Pons (tissue), 1 donor: ENCODE results near the gene OPN1LW.
"Not testable (repeated sequence)": the region's sequence is repeated elsewhere in the genome, so short reads cannot be mapped to it uniquely, and the experiment has no call there.

Source experiments
- DNase-seq: peaks from one replicate; pipeline ENCODE4 v3.0.0-alpha.2; 2016; ENCODE audit warnings: low spot score

The OPN1LW gene

GRCh38 chrX:154135458-154136229 lies 8.4 kb upstream of the OPN1LW start:
- DNase-seq: no peak

- DNase-seq: peak; percentile 2
Measured at GRCh38 chrX:154136627-154137161, 7.3 kb upstream of the OPN1LW start.

- DNase-seq: no peak
Measured at GRCh38 chrX:154138857-154139256, 5.2 kb upstream of the OPN1LW start.

GRCh38 chrX:154140206-154140605 lies 3.8 kb upstream of the OPN1LW start:
- no peak for DNase-seq

GRCh38 chrX:154140742-154141141 lies 3.3 kb upstream of the OPN1LW start:
- DNase-seq: no peak

GRCh38 chrX:154142386-154142785 lies 1.7 kb upstream of the OPN1LW start:
- no peak for DNase-seq

GRCh38 chrX:154142950-154143745 lies 895 bp upstream of the OPN1LW start:
- DNase-seq: no peak

GRCh38 chrX:154151030-154151429 lies 7.0 kb downstream of the OPN1LW start:
- not testable (repeated sequence) for DNase-seq

- DNase-seq: not testable (repeated sequence)
Measured at GRCh38 chrX:154156221-154156620, 12.2 kb downstream of the OPN1LW start.

GRCh38 chrX:154157207-154157606 lies 13.2 kb downstream of the OPN1LW start:
- not testable (repeated sequence) for DNase-seq

- DNase-seq: not testable (repeated sequence)
Measured at GRCh38 chrX:154159345-154159744, 15.3 kb downstream of the OPN1LW start.

- DNase-seq: not testable (repeated sequence)
Measured at GRCh38 chrX:154164902-154165301, 20.9 kb downstream of the OPN1LW start.

GRCh38 chrX:154168384-154168783 lies 24.3 kb downstream of the OPN1LW start:
- not testable (repeated sequence) for DNase-seq

- not testable (repeated sequence) for DNase-seq
Measured at GRCh38 chrX:154172535-154172943, 28.5 kb downstream of the OPN1LW start.

GRCh38 chrX:154174356-154174755 lies 30.3 kb downstream of the OPN1LW start:
- DNase-seq: not testable (repeated sequence)

GRCh38 chrX:154182296-154182695 lies 38.3 kb downstream of the OPN1LW start, which contains the start of gene OPN1MW:
OPN1MW (plus strand) TSS chrX:154182596; CDS start chrX:154182678, 82 bp downstream.
- not testable (repeated sequence) for DNase-seq

- not testable (repeated sequence) for DNase-seq
Measured at GRCh38 chrX:154183794-154184193, 39.8 kb downstream of the OPN1LW start.

- DNase-seq: not testable (repeated sequence)
Measured at GRCh38 chrX:154192846-154193245, 48.8 kb downstream of the OPN1LW start.

- not testable (repeated sequence) for DNase-seq
Measured at GRCh38 chrX:154194316-154194715, 50.3 kb downstream of the OPN1LW start.

GRCh38 chrX:154196466-154196865 lies 52.4 kb downstream of the OPN1LW start:
- DNase-seq: not testable (repeated sequence)
